Right lung (tissue), 5 donors: ENCODE results near the gene BRD3OS. TPM values are rescaled to one million over a fixed set of nuclear protein-coding genes. Genes with fewer than 3 reads are reported as not detected.

Source experiments
- DNase-seq, 2 donors: peaks; one replicate each; pipeline ENCODE4 v3.0.0-alpha.2; 2013
- polyA plus RNA-seq, 5 donors: library from polyadenylated mRNA; unstranded; fragments of 120-200 nt; gene quantifications; one replicate each; pipeline versions ENCODE4 v1.2.1 to v1.2.3, GENCODE V29; 2013; ENCODE audit warnings: inconsistent platforms in 1 of 5, low replicate concordance in 1 of 5; ENCODE audit not compliant: insufficient read length in 5 of 5, insufficient read depth in 1 of 5

Gene BRD3OS
- polyA plus RNA-seq, 5 donors: 16.3 to 23.6 (median 17.8) TPM

DNA sequence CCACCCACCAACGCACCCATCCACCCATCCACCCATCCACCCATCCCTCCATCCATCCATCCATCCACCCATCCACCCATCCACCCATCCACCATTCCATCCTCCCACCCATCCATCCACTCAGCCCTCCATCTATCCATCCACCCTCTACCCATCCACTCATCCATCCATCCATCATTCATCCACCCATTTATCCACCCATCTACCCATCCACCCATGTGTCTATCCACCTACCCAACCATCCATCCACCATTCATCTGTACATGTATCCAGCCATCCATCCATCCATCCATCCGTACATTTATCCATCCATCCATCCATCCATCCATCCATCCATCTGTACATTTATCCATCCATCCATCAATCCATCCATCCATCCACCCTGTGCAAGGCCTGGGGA lies 22.0 kb upstream of the BRD3OS start:
- no peak for DNase-seq

DNA sequence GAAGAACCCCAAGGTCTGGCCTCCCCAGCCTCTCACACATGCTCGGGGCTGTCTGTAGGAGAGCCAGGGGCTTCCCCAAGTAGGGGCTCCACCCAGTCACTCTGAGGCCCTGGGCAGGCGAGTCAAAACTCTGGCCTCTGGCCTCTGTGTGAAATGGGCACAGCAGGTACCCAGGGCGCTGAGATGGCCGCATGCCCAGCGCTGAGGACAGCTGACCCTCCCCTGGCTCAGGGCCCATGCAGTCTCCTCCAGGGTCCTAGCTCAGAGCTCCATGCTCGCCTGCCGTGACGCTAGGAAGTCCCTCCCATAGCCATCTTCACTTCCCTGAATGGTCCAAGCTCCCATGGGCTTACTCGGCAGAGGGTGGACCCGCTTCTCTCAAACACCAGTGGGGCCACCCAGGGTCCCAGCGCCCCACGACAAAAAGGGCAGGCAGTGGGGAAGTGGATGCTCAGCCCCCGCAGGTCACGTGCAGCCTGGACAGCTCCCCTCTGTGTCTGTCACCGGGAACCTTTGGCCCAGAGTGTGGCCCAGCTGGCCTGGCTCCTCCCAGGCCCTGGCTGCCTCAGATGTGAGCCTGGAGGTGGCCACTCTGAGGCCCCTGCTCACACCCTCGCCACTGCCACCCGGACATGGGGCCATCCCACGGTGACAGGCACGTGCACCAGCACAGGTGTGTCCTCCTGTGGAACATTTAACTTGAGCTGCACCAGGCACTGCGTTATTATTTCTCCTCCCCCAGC lies 21.0 kb upstream of the BRD3OS start:
- DNase-seq: no peak

DNA sequence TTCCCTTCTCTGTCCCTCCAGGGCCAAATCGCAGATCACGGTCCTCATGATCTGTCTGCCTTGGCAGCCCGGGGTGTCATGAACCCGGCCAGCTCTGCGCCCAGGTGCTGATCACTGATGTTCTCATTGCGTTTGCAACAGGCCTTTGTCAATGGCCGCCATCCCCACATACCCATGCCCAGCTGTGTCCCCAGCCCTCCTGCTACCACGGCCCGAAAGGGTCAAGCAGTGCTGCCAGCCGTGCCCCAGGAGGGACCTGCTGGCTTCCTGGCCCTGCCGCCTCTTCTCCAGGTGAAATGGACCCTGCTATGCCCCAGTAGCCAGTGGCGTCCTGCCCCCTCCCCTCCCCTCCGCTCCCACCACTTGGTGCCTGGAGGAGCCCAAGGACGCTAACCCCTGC lies 20.4 kb upstream of the BRD3OS start:
- no peak for DNase-seq

DNA sequence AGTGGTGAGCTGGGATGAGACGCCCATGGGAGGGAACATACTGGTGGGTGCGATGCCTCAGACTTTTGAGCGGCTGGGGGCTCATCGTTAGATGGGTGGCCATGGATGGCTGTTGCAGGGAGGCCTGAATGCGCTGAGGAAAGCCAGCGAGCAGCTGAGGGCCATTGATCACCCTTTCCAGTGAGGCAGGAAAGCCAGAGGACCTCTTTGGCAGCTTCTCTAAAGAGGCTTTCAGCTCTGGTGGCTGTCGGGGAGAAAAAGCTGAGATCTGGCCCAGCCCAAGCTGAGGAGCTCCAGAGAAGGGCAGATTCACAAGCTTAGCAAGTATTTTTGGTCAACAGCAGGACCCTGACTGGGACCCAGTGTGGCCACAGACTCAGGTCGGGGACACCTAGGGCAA lies 19.9 kb upstream of the BRD3OS start:
- no peak for DNase-seq

DNA sequence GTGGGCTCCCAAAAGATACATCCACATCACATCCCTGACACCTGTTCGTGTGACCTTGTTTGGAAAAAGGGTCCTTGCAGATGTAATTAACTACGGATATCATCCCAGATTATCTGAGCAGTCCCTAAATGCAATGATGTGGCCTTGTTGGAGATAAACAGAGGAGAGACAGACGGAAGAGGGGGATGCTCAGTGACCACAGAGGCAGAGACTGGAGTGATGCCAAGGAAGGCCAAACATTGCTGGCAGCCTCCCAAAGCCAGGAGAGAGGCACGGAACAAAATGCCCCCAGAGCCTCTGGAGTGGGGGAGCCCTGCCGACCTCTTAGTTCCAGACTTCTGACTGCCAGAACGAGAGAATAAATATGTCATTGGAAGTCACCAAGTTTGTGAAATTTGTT lies 18.1 kb upstream of the BRD3OS start:
- DNase-seq: no peak

DNA sequence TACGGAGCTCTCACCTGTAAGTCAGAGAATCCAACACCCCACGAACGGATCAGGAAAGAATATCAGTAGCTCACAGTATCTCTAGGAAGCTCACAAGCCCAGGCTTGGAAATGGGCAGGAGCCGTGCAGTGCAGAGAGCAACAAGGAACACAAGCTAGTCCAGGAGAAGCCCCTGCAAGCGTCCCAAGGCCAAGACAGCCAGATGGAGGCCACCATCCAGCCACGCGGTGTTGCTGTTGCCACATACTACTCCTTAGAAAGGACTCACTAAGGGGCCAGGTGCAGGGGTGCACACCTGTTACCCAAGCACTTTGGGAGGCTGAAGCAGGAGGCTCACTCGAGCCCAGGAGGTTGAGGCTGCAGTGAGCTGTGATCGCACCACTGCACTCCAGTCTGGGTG lies 17.7 kb upstream of the BRD3OS start:
- no peak for DNase-seq

DNA sequence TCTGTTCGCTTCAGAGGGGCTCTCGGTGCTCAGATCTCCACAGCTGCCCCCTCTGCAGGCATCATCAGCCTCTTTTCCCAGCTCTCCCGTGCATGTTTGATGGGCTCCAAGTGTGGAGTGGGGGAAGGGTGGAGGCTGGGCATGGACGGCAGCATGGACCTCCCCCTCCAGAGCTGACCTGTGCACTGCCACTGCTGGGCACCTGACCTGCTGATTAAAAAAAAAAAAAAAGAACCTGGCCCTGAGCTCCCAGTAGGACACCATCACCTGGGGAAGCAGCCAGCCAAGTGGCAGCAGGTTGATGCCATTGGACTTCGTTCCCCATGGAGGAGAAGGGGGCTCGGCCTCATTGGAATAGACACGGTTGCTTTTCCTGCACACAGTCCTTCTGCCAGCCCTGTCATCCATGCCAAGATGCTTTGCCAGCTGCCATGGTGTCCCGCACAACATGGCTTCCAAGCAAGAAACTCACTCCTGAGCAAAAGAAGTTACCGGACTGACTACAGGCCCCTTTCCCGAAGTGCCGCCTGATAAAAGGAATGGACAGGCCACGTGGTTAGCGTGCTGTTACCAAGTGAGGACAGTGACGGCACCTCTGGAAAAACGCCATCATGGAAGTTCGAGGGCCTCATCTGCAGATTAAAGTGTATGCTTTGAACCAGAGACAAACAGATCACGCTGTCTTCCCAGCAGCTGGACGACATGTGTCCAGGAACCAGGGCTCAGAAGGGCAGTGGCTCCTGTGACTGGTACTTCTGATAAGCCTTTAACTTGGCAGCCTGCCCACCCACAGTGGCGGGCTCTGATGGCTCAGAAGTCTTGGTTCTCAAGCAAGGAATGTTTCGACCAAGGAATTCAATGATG lies 14.7 kb upstream of the BRD3OS start:
- no peak for DNase-seq

DNA sequence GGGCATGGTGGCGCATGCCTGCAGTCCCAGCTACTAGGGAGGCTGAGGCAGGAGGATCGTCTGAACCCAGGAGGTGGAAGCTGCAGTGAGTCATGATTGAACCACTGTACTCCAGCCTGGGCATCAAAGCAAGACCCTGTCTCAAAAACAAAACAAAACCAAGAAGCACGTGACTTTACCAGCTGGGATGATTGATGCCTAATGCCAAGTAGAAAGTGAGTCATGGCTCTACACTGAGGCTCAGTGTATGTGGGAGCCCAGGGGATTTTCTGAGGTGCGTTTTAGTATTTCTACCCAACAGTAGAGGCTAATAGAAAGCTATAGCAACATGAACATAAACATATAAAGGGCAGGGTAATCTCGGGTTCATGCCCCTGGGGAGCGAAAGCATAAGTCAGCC lies 13.9 kb upstream of the BRD3OS start:
- DNase-seq: no peak

DNA sequence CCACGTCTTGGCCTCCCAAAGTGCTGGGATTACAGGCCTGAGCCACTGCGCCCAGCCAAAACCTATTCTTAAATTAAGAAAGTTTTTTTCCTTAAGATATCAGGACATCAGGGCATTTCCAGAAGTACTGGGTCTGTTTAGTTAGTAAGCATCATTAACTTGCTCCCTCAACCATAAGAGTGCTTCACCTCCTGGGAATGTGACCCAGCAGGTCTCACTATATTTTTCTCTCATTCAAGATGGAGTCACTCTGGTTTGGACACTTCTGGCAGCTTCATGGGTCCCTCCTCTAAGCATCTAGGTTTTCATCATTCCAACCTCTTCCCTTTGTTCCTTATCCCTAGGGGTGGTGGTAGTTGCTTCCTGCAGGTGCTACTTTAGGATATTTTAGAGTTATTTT lies 10.3 kb upstream of the BRD3OS start:
- no peak for DNase-seq

DNA sequence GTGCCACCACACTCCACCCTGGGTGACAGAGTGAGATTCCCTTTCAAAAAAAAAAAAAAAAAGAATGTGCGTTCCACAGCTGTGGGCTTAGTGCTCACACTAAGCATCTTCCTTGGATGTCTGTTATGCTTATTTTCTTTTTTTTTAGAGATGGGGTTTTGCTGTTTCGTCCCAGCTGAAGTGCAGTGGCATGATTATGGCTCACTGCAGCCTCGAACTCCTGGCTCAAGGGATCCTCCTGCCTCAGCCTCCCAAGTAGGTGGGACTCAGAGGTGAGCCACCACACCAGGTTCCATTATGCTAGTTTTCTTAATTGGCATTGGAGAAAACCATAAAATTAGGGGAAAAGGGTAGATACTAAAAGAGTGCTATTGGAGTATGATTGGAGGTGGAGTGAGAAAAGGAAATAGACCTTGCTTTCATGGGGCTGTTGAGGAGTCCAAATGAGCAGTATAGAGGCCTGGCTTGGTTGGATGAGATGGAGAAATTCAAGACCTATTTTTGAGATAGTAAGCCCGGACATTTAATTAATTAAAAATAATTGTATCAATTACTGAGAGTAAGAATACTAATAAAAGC lies 978 bp upstream of the BRD3OS start:
- no peak for DNase-seq

DNA sequence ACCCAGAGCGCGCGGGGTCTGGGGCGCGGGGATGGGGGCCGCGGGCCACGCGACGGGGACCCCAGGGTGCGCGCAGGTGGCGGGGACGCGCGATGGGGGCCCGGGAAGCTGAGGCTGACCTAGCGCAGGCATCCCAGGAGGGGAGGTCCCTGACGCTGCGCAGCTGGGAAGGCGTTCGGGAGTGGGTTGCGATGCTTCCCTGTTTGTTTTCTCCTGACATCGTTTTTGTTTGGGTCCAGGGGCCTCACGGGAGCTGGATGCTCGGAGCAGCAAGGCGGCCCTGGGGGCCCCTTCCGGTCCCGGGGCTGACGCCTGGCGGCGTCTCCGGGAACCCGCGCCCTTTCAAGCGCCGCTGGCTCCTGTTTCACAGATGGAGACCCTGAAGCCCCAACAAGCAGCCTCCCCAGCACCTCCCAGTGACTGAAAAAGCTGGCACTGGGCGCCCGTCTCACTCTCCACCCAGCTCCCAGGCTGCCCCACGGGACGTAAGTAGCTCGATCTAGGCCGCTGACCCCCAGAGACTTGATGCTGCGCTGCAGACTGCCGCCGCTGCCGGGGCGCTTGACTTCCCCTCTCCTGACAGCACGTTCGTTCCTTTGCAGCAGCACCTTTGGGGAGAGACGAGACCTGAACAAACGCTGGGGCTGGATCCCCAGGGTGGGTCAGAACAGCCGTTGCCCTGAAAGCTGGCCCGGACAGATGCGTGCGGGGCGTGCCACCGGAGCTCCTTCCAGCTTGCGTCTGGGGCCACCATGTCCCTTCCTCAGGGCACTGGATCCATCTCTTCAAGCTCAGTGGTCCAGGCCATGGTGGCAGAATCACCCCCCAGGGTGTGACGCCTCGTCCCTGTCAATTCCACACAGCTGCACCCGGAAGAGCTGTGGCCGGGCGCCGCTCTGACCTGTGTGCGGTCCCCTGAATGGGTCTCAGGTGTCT lies 593 bp downstream of the BRD3OS start:
- DNase-seq: peak; percentile 32 to 48

DNA sequence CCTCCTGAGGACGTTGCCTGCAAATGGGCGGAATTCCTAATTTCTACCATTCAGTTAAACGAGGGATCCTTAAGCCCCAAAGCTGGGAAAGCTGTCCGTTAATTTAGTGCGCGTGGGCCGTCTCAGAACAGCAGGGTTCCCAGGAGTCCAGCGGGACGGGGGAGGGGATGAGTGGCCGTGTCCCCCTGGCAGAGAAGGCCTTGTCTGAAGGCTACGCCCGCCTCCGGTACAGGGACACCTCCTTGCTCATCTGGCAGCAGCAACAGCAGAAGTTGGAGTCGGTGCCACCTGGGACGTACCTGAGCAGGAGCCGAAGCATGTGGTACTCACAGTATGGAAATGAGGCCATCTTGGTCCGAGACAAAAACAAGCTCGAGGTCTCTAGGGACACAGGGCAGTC lies 1.3 kb downstream of the BRD3OS start:
- no peak for DNase-seq

DNA sequence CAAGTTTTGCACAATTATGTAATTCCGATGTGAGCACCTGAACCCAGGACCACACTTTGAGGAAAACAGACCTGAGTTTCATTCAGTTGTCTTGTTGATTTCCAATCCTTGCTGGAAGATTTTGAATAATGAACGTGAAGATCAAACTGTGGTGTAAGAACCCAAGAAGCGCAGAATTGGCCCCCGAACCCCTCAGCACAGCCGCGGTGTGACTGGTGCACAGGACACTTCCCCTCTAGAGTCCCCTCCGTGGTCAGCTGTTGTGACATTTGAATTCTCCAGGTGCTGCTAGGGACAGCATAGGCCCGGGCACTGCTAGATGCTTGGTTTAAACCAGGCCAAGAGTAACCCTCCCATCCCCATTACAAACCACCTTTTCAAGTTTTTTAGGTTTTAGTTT lies 1.7 kb downstream of the BRD3OS start:
- no peak for DNase-seq

DNA sequence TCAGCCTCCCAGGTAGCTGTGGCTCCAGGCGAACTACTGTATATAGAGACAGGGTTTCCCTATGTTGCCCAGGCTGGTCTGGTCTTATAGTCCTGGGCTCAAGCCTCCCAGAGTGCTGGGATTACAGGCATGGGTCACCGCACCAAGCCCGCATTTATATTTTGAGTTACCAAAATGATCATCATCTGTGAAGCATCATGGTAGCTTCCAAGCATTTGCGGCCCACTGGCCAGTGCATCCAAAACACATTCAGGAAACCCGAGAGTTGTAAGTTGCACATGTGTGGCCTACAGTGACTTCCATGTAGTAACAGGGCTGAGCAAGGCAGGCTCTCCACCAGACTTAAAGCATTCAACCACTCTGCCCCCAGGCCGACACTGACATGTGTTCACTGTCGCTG lies 2.3 kb downstream of the BRD3OS start:
- DNase-seq: no peak

DNA sequence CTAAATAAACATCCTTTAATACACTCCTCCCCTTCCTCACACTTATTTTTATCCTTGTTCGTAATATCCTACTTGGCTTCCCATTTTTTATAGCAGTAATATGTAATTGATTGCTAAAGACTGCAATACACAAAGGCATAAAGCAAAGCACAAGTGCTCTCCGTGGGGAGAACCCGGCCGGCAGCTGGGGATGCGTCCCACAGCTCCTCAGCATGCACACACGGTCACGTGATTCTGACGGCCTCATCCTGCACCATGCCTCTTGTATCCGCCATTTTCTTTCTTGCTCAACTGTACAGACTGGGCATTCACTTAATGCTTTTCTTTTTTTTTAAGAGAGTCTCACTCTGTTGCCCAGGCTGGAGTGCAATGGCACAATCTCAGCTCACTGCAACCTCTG lies 2.8 kb downstream of the BRD3OS start:
- no peak for DNase-seq

DNA sequence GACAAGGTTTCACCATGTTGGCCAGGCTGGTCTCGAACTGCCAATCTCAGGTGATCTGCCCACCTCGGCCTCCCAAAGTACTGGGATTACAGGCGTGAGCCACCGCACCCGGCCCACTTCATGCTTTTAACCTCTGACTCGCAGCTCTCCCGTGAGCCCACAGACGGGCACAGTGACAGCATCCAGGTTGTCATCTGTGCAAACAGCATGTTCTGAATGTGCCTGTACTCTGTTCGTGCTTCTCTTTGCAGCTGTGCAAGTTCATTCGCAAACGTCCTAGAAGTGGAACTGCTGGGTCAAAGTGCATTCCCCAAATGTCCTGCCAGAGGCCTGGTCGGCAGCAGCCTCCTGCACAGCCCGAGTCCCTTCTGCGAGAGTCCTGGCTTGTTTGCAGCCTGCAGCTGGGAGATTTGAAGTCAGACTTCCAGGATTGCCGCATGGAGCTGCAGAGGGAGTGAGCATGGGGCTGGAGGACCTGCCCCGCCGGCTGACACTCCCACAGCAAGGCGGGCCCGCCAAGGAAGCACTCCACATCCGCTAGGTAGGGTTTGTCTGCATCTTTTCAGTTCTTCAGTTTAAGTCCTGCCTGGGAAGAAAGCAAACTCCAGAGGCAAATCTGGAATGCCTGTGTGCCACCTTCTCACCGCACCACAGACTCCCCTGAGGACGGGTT lies 3.4 kb downstream of the BRD3OS start:
- DNase-seq: no peak

DNA sequence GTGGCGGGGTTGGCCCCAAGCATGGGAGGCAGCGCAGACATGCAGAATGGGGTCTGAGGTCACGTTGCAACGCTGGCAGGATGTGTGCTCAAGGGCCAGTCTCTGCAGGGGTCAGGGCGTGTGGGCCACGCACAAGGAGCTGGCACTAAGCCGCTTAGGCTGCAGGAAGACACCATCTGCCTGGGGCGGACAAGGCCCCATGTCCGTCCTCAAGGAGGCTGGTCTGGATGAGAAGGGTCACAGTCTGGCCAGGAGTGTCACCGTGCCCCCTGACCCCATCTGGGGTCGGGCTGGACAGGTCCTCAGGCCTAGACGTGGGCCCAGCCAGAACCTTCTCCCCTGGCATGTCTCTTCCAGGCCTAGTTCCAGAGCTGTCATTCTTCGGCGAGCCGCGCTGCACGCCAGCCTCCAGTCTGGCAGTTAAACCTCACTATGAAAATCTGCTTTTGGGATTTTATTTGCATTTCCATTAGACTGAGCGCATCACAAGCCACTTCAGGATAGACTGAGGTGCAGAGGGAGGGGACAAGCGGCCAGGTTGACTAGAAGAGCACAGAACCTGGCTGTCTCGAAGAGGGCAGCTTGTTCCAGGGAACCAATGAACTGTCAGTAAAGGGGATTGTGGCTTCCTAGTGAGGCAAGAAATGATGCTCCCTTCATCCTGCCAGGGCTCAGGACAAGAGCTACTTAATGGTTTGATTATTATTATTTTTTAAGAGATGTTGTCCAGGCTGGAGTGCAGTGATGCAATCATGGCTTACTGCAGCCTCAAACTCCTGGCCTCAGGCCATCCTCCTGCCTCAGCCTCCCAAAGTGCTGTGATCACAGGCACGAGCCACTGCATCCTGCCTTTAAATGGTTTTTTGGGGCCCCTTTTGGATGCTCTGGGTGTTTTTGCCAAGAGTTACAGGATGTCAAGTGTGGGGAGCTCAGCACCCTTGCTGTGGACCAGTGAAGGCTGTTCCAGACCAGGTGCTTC lies 4.3 kb downstream of the BRD3OS start:
- no peak for DNase-seq

DNA sequence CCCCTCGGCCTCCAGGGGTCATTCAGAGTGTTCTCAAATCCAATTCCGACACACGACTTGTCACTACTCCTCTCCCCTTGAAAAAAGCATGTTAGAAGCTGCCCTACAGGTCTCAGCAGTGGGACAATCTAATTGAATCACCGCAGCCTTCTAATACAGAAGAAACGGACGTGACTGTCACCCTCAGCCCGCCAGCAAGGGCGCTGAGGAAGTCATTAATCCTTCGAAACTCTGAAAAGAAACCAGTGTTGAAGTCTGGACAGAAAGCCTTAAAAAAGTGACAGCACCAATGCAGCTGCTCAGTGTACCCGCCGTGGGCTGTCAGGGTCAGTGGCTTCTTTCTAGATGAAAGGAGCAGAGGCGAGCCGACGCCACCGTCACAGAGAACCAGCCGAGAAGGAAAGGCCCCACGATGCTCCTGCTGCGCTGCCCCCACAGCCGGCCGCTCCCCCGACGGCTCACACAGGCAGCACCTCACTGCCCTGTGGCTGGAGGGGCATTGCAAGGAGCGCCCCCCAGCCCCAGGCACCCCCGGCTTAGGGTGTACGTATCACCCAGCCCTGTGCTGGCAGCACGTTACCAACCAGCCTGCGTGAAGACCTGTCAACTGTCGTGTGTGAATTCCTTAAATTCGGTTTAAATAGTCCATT lies 5.7 kb downstream of the BRD3OS start:
- DNase-seq: no peak

DNA sequence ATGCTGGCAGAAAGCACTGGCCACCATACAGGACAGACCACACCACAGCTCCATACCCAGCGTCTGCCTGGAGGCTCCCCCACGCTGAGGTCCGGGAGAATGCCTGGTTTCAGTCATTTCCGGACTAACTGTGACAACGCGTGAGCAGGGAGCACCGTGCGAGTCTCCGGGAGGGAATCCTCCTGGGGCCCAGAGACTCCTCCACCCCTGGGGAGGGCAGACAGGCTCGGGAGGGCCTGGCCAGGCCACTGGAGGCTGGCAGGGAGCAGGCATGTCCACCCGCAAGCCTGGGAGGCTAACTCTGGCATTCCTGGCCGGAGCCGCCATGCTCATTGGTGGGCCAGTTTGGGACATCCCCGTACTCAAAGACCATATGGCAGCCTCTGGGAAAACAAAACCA lies 6.5 kb downstream of the BRD3OS start:
- DNase-seq: no peak
